ENCODE measurements around the gene MRPS17.
"Not testable (repeated sequence)": the region's sequence is repeated elsewhere in the genome, so short reads cannot be mapped to it uniquely, and the experiment has no call there.

MRPS17 gene

GRCh38 chr7:55951637-55952351 is at the start of gene MRPS17:
Gene MRPS17, plus strand, starts transcription at chr7:55951877. Its CDS starts 1,319 bp downstream, at chr7:55953196.
- peak; percentile 93 for DNase-seq

- DNase-seq: no peak
Observed at GRCh38 chr7:55903985-55904759, 47.5 kb upstream of the MRPS17 start.

GRCh38 chr7:55912748-55913158 is 38.9 kb upstream of the MRPS17 start:
- no peak for DNase-seq

- no peak for DNase-seq
Observed at GRCh38 chr7:55917771-55918170, 33.9 kb upstream of the MRPS17 start.

- no peak for DNase-seq
Observed at GRCh38 chr7:55928006-55928767, 23.5 kb upstream of the MRPS17 start.

GRCh38 chr7:55931421-55932151 is 20.1 kb upstream of the MRPS17 start:
- no peak for DNase-seq

- DNase-seq: no peak
Observed at GRCh38 chr7:55939514-55940123, 12.1 kb upstream of the MRPS17 start.

- DNase-seq: no peak
Observed at GRCh38 chr7:55946545-55946944, 5.1 kb upstream of the MRPS17 start.

GRCh38 chr7:55952352-55952671 is 635 bp downstream of the MRPS17 start:
- not testable (repeated sequence) for DNase-seq

GRCh38 chr7:55953707-55954475 is 2.2 kb downstream of the MRPS17 start:
- no peak for DNase-seq

- DNase-seq: no peak
Observed at GRCh38 chr7:55957190-55957589, 5.5 kb downstream of the MRPS17 start.

GRCh38 chr7:55962014-55962413 is 10.3 kb downstream of the MRPS17 start:
- DNase-seq: no peak

- DNase-seq: no peak
Observed at GRCh38 chr7:55963584-55964168, 12.0 kb downstream of the MRPS17 start.

- DNase-seq: peak; percentile 74
Observed at GRCh38 chr7:55964261-55965099, 12.8 kb downstream of the MRPS17 start, which contains the start of gene NIPSNAP2. Gene NIPSNAP2, plus strand, starts transcription at chr7:55964585. Its CDS starts 25 bp downstream, at chr7:55964610.

GRCh38 chr7:55965100-55965470 is 13.4 kb downstream of the MRPS17 start:
- DNase-seq: no peak

- DNase-seq: no peak
Observed at GRCh38 chr7:55965805-55966421, 14.2 kb downstream of the MRPS17 start.

GRCh38 chr7:55966851-55967250 is 15.2 kb downstream of the MRPS17 start:
- DNase-seq: no peak

GRCh38 chr7:55969391-55969790 is 17.7 kb downstream of the MRPS17 start:
- DNase-seq: no peak

GRCh38 chr7:55970561-55970960 is 18.9 kb downstream of the MRPS17 start:
- DNase-seq: no peak

- DNase-seq: no peak
Observed at GRCh38 chr7:55970978-55971377, 19.3 kb downstream of the MRPS17 start.
